22Rv1 (cell line): ENCODE data around the gene ANKS1B.

Experiments
- ZFX ChIP-seq: fragments of 450-650 bp; IDR thresholded peaks from 2 replicates; pipeline ENCODE4 v1.6.1; 2017; ENCODE audit warnings: antibody characterized with exemption, borderline replicate concordance
- TF ChIP-seq, protein P1 (sequence below): fragments of 450-650 bp; IDR thresholded peaks from 2 replicates; pipeline ENCODE4 v1.5.1; 2017; ENCODE audit warnings: mild to moderate bottlenecking

GRCh38 chr12:99027055-99027393 is 957.7 kb downstream of the ANKS1B start:
- TF ChIP-seq, protein P1, sequence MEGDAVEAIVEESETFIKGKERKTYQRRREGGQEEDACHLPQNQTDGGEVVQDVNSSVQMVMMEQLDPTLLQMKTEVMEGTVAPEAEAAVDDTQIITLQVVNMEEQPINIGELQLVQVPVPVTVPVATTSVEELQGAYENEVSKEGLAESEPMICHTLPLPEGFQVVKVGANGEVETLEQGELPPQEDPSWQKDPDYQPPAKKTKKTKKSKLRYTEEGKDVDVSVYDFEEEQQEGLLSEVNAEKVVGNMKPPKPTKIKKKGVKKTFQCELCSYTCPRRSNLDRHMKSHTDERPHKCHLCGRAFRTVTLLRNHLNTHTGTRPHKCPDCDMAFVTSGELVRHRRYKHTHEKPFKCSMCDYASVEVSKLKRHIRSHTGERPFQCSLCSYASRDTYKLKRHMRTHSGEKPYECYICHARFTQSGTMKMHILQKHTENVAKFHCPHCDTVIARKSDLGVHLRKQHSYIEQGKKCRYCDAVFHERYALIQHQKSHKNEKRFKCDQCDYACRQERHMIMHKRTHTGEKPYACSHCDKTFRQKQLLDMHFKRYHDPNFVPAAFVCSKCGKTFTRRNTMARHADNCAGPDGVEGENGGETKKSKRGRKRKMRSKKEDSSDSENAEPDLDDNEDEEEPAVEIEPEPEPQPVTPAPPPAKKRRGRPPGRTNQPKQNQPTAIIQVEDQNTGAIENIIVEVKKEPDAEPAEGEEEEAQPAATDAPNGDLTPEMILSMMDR: no peak
- no peak for TF ChIP-seq ZFX
